22Rv1 (cell line): ENCODE data around the gene TRMT61B.

ENCODE experiments used
- H3K27ac ChIP-seq: fragments of 450-650 bp; 2 replicates; pipeline ENCODE4 v1.5.1; 2017
- CTCF ChIP-seq: fragments of 450-650 bp; IDR thresholded peaks from 2 replicates; pipeline ENCODE4 v1.5.1; 2017; ENCODE audit warnings: mild to moderate bottlenecking
- ZFX ChIP-seq: fragments of 450-650 bp; IDR thresholded peaks from 2 replicates; pipeline ENCODE4 v1.6.1; 2017; ENCODE audit warnings: antibody characterized with exemption, borderline replicate concordance

Gene TRMT61B

GRCh38 chr2:28809927-28810326 lies 60.2 kb downstream of the TRMT61B start:
- H3K27ac ChIP-seq = peak overlapping the region; percentile 43

GRCh38 chr2:28802975-28803429 lies 67.1 kb downstream of the TRMT61B start:
- TF ChIP-seq CTCF (no peak), ZFX (no peak)
- H3K27ac ChIP-seq = no peak overlapping the region

More at GRCh38 chr2:28809927-28810326, 60.2 kb downstream of the TRMT61B start:
- no peak for TF ChIP-seq ZFX
- TF ChIP-seq CTCF = no peak

- TF ChIP-seq CTCF (no peak), ZFX (no peak)
- H3K27ac ChIP-seq = no peak overlapping the region
Observed at GRCh38 chr2:28801726-28802125, 68.4 kb downstream of the TRMT61B start.
